ENCODE measurements around the gene SMPX.

DNA sequence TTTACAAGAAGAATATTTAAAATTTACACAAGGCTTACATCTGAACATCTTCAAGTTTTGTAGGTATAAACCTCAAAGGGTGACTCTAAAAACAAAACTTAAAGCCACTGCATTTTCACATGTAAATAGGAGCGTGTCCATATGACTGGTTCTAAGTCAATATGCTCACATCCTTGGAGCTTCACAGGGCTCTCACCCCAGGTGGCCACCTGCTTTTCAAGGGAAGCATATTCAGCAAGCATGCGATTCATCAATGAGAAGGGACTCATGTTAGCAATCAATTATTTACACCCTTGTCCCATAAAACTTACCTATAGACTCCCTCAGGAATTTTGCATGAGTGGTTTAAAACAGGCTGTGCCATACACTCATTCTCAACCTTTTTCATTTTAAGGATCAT, 82.0 kb downstream of the SMPX start:
- no peak for TF ChIP-seq AFF4 (CRISPR knock-in tag; IDR thresholded peaks at IDR 0.05)
- no peak for TF ChIP-seq ZBTB17 (CRISPR knock-in tag; IDR thresholded peaks at IDR 0.05)
- TF ChIP-seq POLR2AphosphoS5 (IDR thresholded peaks at IDR 0.05; ENCODE audit: control insufficient read depth, insufficient read depth, low read depth, low read length): no peak
- TF ChIP-seq ZBTB34 (CRISPR knock-in tag; IDR thresholded peaks at IDR 0.05): no peak
- no peak for TF ChIP-seq DPF2 (IDR thresholded peaks at IDR 0.05)
- no peak for TF ChIP-seq NR1H2 (CRISPR knock-in tag; IDR thresholded peaks at IDR 0.05)
- no peak for TF ChIP-seq GABPA (tag; conservative IDR thresholded peaks at IDR 0.05; ENCODE audit: low read depth)
- no peak for TF ChIP-seq PCBP2 (IDR thresholded peaks at IDR 0.05; ENCODE audit: low read depth, low read length, poor library complexity, severe bottlenecking)
- TF ChIP-seq CTCF (IDR thresholded peaks at IDR 0.05 in 2 of 3, conservative IDR thresholded peaks at IDR 0.05 in 1 of 3; ENCODE audit: insufficient read depth in 2 of 3, low read depth in 1 of 3, low read length in 3 of 3): no peak
- TF ChIP-seq ZNF24 (IDR thresholded peaks at IDR 0.05): no peak
- no peak for TF ChIP-seq POLR2A (conservative IDR thresholded peaks at IDR 0.05)
- no peak for TF ChIP-seq SIN3A (IDR thresholded peaks at IDR 0.05; ENCODE audit: borderline replicate concordance in 2 of 2, control insufficient read depth in 1 of 2, low read depth in 2 of 2, low read length in 2 of 2)
- no peak for TF ChIP-seq KDM4B (IDR thresholded peaks at IDR 0.05; ENCODE audit: borderline replicate concordance in 2 of 2, low read depth in 1 of 2)
- TF ChIP-seq, protein P1, sequence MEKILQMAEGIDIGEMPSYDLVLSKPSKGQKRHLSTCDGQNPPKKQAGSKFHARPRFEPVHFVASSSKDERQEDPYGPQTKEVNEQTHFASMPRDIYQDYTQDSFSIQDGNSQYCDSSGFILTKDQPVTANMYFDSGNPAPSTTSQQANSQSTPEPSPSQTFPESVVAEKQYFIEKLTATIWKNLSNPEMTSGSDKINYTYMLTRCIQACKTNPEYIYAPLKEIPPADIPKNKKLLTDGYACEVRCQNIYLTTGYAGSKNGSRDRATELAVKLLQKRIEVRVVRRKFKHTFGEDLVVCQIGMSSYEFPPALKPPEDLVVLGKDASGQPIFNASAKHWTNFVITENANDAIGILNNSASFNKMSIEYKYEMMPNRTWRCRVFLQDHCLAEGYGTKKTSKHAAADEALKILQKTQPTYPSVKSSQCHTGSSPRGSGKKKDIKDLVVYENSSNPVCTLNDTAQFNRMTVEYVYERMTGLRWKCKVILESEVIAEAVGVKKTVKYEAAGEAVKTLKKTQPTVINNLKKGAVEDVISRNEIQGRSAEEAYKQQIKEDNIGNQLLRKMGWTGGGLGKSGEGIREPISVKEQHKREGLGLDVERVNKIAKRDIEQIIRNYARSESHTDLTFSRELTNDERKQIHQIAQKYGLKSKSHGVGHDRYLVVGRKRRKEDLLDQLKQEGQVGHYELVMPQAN (IDR thresholded peaks at IDR 0.05; ENCODE audit: borderline replicate concordance): no peak

Measured in K562 (cell line).